Esophagus muscularis mucosa (tissue), 4 donors: ENCODE measurements around the gene SASH1. TPM values are rescaled to one million over a fixed set of nuclear protein-coding genes. Genes with fewer than 3 reads are reported as not detected.

Experiments
- DNase-seq: peaks from one replicate; pipeline ENCODE4 v3.0.0-alpha.2; 2017; ENCODE audit errors: extremely low spot score
- H3K27ac ChIP-seq, 4 donors: fragments of 200-600 bp; sonication (generic); replicated peaks in 1 of 4; 1 replicate in 3 of 4; 2 replicates in 1 of 4; pipeline ENCODE4 v1.5.1; 2016 to 2019; ENCODE audit warnings: mild to moderate bottlenecking in 1 of 4
- H3K27me3 ChIP-seq, 4 donors: fragments of 200-600 bp; sonication (generic); one replicate each; pipeline versions ENCODE4 v1.5.1 to v1.6.0; 2016 to 2019
- H3K36me3 ChIP-seq, 4 donors: fragments of 200-600 bp; sonication (generic); one replicate each; pipeline ENCODE4 v1.5.1; 2016 to 2019
- H3K4me1 ChIP-seq, 4 donors: fragments of 200-600 bp; sonication (generic); one replicate each; pipeline ENCODE4 v1.5.1; 2016 to 2019
- H3K4me3 ChIP-seq, 4 donors: fragments of 200-600 bp; sonication (generic); 1 replicate in 2 of 4; 2 replicates in 2 of 4; pipeline ENCODE4 v1.5.1; 2016 to 2019; ENCODE audit warnings: mild to moderate bottlenecking in 4 of 4, moderate library complexity in 1 of 4
- H3K9me3 ChIP-seq, 4 donors: fragments of 200-600 bp; sonication (generic); 1 replicate in 3 of 4; 2 replicates in 1 of 4; pipeline ENCODE4 v1.5.1; 2016 to 2019
- CTCF ChIP-seq, 3 experiments: fragments of 200-600 bp in 2 of 3; fragments of 450-650 bp in 1 of 3; sonication (generic) in 2 of 3; IDR thresholded peaks; one replicate each; pipeline ENCODE4 v1.5.1; 2017 to 2019; ENCODE audit warnings: antibody characterized with exemption in 3 of 3, mild to moderate bottlenecking in 2 of 3, moderate library complexity in 1 of 3
- EP300 ChIP-seq: sonication (generic); formaldehyde crosslinking; IDR thresholded peaks from one replicate; pipeline ENCODE4 v1.6.1; 2017; ENCODE audit warnings: antibody characterized with exemption
- POLR2A ChIP-seq: fragments of 450-650 bp; IDR thresholded peaks from one replicate; pipeline ENCODE4 v1.6.1; 2017; ENCODE audit warnings: antibody characterized with exemption, moderate library complexity, mild to moderate bottlenecking, low read depth
- POLR2AphosphoS5 ChIP-seq, 2 donors: sonication (generic); formaldehyde crosslinking; IDR thresholded peaks; one replicate each; pipeline ENCODE4 v1.6.1; 2017; ENCODE audit warnings: antibody characterized with exemption in 2 of 2
- WGBS: methylation state at CpG from one replicate; pipeline ENCODE4 v1.1.5; 2018; 5-methylcytosine and 5-hydroxymethylcytosine counted together
- intact Hi-C: fragments of 100-400 bp; cut with DNase I; formaldehyde crosslinking; loops from one replicate; pipeline ENCODE4 v1.15.1; 2023
- total RNA-seq, 4 donors: library from RNA; depleted of rRNA; stranded (reverse); fragments of >200 nt; gene quantifications; one replicate each; pipeline versions ENCODE4 v1.1.0 to v1.2.1, GENCODE V29; 2016

Gene SASH1
- total RNA-seq, 4 donors from 2014 or later = 56.5 to 86.6 (median 70.3) TPM

GRCh38 chr6:148431413-148431812 is 88.8 kb downstream of the SASH1 start:
- H3K27me3 ChIP-seq = no peaks in the 10 kb centered on the region
- WGBS = 95% methylated on average over 5 of the region's 6 CpGs
- peaks cover 18 to 40% (median 27%) of the 10 kb centered on the region in 4 donors for H3K4me1 ChIP-seq
- no peaks in the 10 kb centered on the region for H3K9me3 ChIP-seq
- no peak for TF ChIP-seq CTCF (IDR thresholded peaks at IDR 0.05)
- TF ChIP-seq POLR2A = no peak
- TF ChIP-seq POLR2AphosphoS5 (IDR thresholded peaks at IDR 0.05) = no peak
- DNase-seq = no peak
- intact Hi-C loops = no loop called here
- no peaks in the 10 kb centered on the region for H3K36me3 ChIP-seq
- H3K4me3 ChIP-seq = no peak overlapping the region
- no peak overlapping the region for H3K27ac ChIP-seq

GRCh38 chr6:148431840-148432239 is 89.2 kb downstream of the SASH1 start:
- 92% methylated on average over 7 of the region's 7 CpGs for WGBS
- H3K27ac ChIP-seq = peak overlapping the region; percentile 7 to 58 (median 40)

GRCh38 chr6:148432462-148433195 is 90.0 kb downstream of the SASH1 start:
- intact Hi-C loops = no loop called here
- H3K27me3 ChIP-seq = no peaks in the 10 kb centered on the region
- 23% methylated on average over 5 of the region's 5 CpGs for WGBS
- H3K9me3 ChIP-seq = no peaks in the 10 kb centered on the region
- TF ChIP-seq EP300 = no peak
- TF ChIP-seq POLR2AphosphoS5 (IDR thresholded peaks at IDR 0.05) = peak in 1 of 2 donors; percentile 29
- H3K4me1 ChIP-seq = peaks cover 11 to 29% (median 16%) of the 10 kb centered on the region in 4 donors
- DNase-seq = no peak
- H3K4me3 ChIP-seq = no peak overlapping the region
- no peaks in the 10 kb centered on the region for H3K36me3 ChIP-seq
- peak overlapping the region; percentile 1 to 58 (median 18) for H3K27ac ChIP-seq

More at GRCh38 chr6:148431840-148432239, 89.2 kb downstream of the SASH1 start:
- TF ChIP-seq POLR2AphosphoS5 (IDR thresholded peaks at IDR 0.05) = no peak
- TF ChIP-seq EP300 = no peak
- TF ChIP-seq POLR2A = no peak
- TF ChIP-seq CTCF (IDR thresholded peaks at IDR 0.05) = no peak
- Histone ChIP-seq H3K27me3 (no peaks in the 10 kb centered on the region), H3K4me1 (peaks cover 14 to 36% (median 24%) of the 10 kb centered on the region in 4 donors), H3K36me3 (no peaks in the 10 kb centered on the region), H3K9me3 (no peaks in the 10 kb centered on the region), H3K4me3 (no peak overlapping the region)
- no peak for DNase-seq
- intact Hi-C loops = no loop called here

DNA sequence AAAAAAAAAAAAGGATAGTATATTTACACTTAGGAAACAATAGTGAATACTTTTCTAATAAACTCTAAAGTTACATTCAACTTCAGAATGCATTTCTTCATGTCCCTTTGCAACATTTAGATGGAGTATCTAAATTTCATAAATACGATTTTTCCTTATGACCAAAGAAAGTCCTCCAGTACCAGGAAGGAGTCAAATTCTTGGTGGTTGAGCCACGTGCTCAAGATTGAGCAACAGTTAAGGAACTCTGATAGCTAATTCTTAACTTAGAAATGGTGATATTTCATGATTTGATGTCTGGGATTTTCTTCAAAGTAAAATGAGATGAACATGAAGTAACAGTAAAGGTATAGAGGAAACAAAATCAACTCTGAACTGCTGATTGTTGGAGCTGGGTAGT is 92.7 kb downstream of the SASH1 start:
- WGBS = 71% methylated on average over 2 of the region's 2 CpGs
- H3K36me3 ChIP-seq = peaks cover 0 to 3% (median 0%) of the 10 kb centered on the region in 4 donors
- intact Hi-C loops = no loop called here
- no peak for TF ChIP-seq CTCF (IDR thresholded peaks at IDR 0.05)
- TF ChIP-seq EP300 = no peak
- TF ChIP-seq POLR2A = no peak
- no peak for TF ChIP-seq POLR2AphosphoS5 (IDR thresholded peaks at IDR 0.05)
- H3K27me3 ChIP-seq = no peaks in the 10 kb centered on the region
- H3K9me3 ChIP-seq = no peaks in the 10 kb centered on the region
- no peak overlapping the region for H3K4me3 ChIP-seq
- peaks cover 12 to 32% (median 15%) of the 10 kb centered on the region in 4 donors for H3K4me1 ChIP-seq
- H3K27ac ChIP-seq = no peak overlapping the region
- DNase-seq = no peak

GRCh38 chr6:148436466-148436865 is 93.8 kb downstream of the SASH1 start:
- Histone ChIP-seq H3K27me3 (no peaks in the 10 kb centered on the region), H3K4me1 (peaks cover 22 to 37% (median 25%) of the 10 kb centered on the region in 4 donors), H3K36me3 (peaks cover 0 to 3% (median 0%) of the 10 kb centered on the region in 4 donors), H3K27ac (no peak overlapping the region), H3K9me3 (no peaks in the 10 kb centered on the region), H3K4me3 (no peak overlapping the region)
- WGBS = 79% methylated on average over 1 of the region's 1 CpG
- no peak for TF ChIP-seq EP300
- TF ChIP-seq POLR2AphosphoS5 (IDR thresholded peaks at IDR 0.05) = no peak
- intact Hi-C loops = no loop called here
- no peak for DNase-seq
